LNCaP clone FGC (cell line): ENCODE results near the gene TBC1D9B.

Source experiments
- DNase-seq: peaks from one replicate; pipeline ENCODE4 v3.0.0-alpha.2; 2011; ENCODE audit warnings: low read depth
- H3K4me3 ChIP-seq: 2 replicates; pipeline ENCODE4 v1.5.1; 2011; ENCODE audit warnings: mild to moderate bottlenecking, low read depth, low read length, control low read depth
- TF ChIP-seq, protein P1 (sequence below): IDR thresholded peaks from 2 replicates; pipeline ENCODE4 v1.5.1; 2012; ENCODE audit warnings: mild to moderate bottlenecking; ENCODE audit not compliant: control insufficient read depth, insufficient read depth; ENCODE audit errors: extremely low read depth

TBC1D9B gene

DNA sequence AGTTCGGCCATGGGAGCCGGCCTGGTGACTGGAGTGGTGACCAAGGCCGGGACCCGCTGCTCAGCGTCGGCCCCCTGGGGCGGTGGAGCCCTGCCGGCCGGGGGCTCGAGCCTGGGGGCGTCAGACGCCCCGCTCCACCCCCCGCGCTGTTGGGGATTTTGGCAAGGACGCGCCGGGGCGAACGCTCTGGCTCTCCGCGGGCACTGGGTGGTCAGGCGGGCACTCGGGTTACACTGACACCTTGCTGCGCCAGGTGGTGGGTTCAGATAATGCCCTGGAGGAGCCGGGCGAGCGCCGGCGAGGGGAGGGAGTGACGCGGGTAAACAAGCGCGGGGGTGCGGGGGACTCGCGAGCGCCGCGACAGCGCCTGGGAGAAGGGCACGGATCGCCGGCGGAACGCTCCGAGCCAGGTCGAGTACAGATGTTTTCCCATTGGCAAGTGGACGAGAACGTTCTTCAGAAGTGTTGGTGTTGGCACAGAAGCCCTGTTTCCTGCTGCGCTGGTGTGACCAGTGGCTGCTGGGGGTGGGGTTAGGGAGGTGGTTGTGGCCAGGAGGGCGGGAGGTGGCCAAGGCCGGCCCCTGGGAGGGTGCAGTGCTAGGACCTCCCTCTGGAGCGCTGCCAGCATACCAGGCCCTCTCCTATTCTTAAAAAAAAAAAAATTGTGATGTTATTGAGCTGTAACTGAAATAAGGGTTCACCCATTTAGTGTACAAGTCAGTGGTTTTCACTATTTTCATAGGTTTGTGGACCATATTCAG lies 86.2 kb downstream of the TBC1D9B start:
- DNase-seq = peak; percentile 98
- TF ChIP-seq, protein P1, sequence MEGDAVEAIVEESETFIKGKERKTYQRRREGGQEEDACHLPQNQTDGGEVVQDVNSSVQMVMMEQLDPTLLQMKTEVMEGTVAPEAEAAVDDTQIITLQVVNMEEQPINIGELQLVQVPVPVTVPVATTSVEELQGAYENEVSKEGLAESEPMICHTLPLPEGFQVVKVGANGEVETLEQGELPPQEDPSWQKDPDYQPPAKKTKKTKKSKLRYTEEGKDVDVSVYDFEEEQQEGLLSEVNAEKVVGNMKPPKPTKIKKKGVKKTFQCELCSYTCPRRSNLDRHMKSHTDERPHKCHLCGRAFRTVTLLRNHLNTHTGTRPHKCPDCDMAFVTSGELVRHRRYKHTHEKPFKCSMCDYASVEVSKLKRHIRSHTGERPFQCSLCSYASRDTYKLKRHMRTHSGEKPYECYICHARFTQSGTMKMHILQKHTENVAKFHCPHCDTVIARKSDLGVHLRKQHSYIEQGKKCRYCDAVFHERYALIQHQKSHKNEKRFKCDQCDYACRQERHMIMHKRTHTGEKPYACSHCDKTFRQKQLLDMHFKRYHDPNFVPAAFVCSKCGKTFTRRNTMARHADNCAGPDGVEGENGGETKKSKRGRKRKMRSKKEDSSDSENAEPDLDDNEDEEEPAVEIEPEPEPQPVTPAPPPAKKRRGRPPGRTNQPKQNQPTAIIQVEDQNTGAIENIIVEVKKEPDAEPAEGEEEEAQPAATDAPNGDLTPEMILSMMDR = peak; percentile 12; the same call in 1 of the 2 replicates

DNA sequence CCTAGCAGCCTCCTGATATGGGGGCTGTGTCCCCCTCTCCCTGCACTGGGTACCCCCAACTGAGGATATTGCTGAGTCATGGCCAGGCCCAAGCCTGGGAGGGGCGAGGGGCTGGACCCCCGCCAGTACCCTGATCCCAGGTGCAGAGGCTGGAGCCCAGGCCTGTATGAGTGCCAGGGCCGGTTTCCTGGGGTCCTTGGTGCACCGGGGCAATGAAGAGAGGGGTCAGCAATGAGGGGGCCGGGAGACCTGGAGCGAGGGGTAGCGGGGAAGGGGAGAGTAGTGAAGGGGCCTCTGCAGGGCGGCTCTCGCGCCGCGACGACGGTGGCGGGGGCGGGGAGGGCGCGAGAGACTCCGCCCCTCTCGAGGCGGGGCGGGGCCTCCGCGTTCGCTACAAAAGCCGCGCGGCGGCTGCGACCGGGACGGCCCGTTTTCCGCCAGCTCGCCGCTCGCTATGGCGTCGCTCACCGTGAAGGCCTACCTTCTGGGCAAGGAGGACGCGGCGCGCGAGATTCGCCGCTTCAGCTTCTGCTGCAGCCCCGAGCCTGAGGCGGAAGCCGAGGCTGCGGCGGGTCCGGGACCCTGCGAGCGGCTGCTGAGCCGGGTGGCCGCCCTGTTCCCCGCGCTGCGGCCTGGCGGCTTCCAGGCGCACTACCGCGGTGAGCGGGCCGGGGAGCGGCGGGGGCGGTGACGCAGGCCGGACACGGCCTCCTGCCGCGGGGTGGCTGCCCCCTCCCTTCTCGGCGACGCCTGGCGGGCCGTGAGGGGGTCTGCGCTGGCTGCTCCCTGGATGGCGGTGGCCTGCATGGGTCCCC lies 87.0 kb downstream of the TBC1D9B start, which contains the start of gene SQSTM1:
Gene SQSTM1, plus strand, starts transcription at position 423 of the 815 bp plus-strand sequence. Its CDS starts 32 bp downstream, at position 455.
- DNase-seq = no peak
- H3K4me3 ChIP-seq = peak within 1 kb of the TSS; percentile 96
- TF ChIP-seq, protein P1 = no peak

More for the DNA sequence above, 86.2 kb downstream of the TBC1D9B start:
- peak overlapping the region; percentile 96 for H3K4me3 ChIP-seq

DNA sequence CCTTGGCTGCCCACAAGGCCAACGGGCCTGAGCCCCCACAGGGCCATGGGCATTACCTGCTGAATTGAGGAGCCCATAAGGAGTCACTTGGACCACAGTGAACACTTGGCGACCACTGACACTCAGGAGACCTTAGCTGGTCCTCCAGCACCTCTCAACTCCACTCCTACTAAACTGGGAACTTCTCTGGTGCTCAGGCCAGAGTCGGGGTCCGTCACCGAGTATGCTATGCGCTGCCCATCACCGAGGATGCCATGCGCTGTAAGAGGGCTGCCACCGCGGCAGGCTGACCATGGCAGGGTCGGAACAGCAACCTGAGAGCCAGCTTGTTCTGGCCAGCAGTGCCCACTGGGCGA lies 87.6 kb downstream of the TBC1D9B start:
- TF ChIP-seq, protein P1 = no peak
- no peak for DNase-seq
- peak overlapping the region; percentile 96 for H3K4me3 ChIP-seq

DNA sequence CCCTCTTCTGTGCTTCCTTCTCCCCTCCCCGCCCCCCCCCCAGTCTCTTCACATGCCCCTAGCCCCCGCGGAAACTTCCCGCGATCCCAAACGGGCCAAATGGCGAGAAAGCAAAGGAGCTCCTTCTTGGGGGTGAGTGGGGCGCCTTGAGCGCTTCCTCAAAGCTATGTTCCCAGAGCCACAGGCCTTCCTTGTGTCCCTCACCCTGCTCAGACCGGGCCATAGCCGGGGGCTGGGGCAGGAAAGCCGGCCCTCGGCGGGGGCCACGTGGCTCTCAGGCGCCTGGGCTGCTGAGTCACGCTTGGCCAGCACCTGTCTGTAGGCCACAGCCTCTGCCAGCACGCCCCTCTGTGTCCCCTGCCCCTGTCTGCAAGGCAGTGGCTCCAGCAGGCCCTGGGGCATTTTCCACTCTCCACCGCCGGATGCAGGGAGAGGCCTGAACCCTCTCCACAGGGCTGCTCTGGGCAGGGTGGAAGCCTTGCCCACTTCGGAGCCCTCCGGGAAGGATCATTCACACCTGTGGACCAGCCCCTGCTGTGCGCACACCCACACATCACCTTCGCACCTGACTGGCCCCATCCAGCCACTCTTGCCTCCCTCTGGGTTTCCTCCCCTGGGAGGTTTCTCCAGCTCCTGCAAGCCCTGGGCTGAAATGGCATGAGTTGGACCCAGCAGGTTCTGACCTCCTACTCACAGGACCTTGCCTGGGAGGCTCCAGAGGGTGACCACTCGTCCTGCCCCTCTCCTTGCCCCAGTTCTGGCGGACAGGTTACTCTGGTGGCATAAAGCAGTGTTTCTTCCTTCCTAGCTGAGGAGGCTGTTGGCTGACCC lies 88.2 kb downstream of the TBC1D9B start:
- TF ChIP-seq, protein P1 = no peak
- no peak for DNase-seq

DNA sequence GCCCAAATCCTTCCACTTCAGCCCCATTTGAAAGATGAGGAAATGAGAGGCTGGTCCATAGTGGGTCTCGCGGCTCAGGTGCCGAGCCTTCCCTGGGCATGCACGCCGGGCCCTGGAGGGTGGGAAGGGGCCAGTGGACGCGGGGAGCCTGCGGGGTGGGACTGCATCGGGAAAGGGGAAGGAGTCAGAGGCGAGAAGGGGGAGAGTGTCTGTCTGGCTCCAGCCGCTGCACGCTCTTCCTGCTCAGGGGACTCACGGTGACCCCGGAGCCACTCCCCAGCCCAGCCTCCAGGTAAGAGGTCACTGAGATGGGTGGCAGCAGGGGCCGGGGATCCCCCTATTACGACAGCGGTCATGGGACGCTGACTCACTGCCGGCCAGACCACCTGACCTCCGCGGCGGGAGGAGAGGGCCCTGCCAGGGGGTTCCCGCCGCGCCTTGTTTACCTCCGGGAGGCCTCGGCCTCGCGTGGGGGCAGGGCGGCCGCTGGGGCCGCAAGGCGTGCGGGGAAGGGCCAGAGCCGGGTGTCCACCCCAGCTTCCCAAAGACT lies 88.9 kb downstream of the TBC1D9B start:
- H3K4me3 ChIP-seq = peak overlapping the region; percentile 38
- DNase-seq = peak; percentile 67
- TF ChIP-seq, protein P1 = no peak

More for the DNA sequence above, 88.2 kb downstream of the TBC1D9B start:
- H3K4me3 ChIP-seq = no peak overlapping the region
